Occipital lobe (tissue), 2 donors: ENCODE results near the gene MMRN1. TPM values are rescaled to one million over a fixed set of nuclear protein-coding genes. Genes with fewer than 3 reads are reported as not detected.

Experiments
- DNase-seq: peaks from one replicate; lab custom pipeline; 2025; lab: John Stamatoyannopoulos, UW
- total RNA-seq: library from RNA; depleted of rRNA; stranded (reverse); fragments of >200 nt; gene quantifications from one replicate; pipeline ENCODE4 v1.2.3, GENCODE V29; 2014

The MMRN1 gene
- total RNA-seq, result 2.5 TPM

DNA sequence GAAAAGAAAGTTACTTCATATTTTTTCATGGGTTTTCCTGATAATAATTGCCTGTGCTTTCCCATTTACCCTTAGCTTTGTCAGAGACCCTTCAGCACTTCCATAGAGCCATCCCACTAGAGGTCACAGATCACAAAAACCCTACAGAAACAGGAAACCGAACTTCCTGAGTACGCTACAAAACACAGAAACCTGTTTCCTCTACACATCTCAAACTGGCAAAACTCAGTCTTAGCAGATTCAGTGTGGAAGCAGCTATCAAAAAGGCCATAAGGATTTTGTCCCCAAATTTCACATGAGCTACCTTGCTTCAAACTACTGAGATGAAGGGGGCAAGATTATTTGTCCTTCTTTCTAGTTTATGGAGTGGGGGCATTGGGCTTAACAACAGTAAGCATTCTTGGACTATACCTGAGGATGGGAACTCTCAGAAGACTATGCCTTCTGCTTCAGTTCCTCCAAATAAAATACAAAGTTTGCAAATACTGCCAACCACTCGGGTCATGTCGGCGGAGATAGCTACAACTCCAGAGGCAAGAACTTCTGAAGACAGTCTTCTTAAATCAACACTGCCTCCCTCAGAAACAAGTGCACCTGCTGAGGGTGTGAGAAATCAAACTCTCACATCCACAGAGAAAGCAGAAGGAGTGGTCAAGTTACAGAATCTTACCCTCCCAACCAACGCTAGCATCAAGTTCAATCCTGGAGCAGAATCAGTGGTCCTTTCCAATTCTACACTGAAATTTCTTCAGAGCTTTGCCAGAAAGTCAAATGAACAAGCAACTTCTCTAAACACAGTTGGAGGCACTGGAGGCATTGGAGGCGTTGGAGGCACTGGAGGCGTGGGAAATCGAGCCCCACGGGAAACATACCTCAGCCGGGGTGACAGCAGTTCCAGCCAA, at the start of gene MMRN1:
Gene MMRN1 (plus strand): TSS at position 206 of the 902 bp plus-strand sequence. CDS start 118 bp downstream, at position 324.
- DNase-seq, result no peak

DNA sequence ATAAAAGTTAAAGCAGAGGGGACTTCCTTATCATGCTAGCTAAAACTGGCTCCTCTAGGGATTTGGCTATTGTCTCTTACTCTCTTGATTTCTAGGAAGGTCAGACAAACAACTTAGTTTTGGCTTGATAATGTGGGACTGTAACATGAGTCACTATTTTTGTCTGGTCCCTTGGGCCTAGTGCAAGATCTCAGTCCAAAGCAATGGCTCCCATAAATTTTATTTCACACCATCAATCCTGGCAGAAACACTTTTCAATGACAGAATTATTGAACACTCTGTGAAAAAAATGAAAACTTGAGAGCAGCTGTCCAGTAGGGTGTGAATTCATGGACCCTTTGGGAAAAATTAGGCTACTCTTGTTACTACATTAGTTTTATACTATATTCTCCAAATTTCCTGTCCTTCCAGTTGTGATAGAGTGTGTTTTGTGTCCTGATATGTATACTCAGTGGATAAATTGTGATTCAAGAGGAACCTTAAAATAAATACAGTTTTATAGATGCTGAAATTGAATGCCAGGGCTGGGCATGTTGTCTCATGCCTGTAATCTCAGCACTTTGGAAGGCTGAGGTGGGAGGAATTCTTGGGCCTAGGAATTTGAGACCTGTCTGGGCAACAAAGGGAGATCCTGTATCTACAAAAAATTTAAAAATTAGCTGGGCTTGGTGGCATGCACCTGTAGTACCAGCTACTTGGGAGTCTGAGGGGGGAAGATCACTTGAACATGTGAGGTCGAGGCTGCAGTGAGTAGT, 46.9 kb upstream of the MMRN1 start:
- DNase-seq, result no peak

DNA sequence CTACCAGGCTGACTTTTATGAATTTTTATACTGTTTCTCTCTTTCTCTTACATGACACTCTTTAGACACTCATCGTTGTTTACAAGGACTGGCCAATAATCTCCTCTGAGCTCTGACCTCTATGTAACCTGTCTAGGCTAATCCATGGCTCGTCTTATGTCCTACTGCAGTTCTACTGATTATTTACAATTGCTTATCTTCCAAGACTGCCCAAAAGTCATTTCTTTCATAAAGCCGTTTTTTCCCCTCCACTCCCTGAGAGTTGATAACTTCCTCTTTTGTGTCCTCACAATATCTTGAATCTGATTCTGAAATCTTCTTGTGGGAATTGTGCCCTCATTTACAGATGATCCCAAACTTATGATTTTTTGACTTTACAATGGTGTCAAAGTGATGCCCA, 39.4 kb upstream of the MMRN1 start:
- no peak for DNase-seq

DNA sequence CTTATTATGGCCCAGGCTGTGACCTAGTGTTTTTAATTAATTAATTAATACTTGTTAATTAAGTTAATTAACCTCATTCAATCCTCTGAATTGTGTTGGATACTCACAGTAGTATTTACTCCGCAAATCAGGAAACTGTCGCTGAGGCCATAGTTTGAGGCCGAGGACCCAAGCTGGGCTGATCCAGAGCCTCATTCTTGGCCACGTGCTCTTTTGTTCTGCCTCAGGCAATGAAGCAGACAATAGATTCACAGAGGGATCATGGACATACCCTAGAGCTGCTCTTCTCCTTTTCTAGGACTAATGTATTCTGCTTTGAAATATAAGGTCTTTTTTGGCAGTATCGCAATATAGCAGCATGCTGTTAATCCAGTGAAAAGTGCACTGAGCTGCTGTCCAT, 33.7 kb upstream of the MMRN1 start:
- DNase-seq, result no peak

- no peak for DNase-seq
Measured at GRCh38 chr4:89863533-89863932, 31.1 kb upstream of the MMRN1 start.

DNA sequence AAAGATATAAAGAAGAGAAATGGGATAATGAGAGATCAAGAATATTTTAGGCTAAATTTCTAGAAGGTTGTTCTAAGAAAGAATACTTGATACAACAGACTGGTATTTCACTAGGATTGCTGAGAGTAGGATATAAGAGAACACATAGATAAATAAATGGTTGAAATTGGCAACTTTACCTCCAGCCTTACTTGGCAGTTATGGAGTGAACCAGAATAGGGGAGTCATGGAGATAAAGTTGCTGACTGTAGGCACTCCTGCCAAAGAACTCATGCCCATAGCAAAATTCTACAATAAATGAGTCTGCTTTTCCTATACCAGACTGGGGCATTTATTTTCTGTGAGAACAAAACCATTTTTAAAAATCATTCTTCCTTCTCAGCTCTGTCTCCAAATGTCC, 26.4 kb upstream of the MMRN1 start:
- DNase-seq, result no peak

DNA sequence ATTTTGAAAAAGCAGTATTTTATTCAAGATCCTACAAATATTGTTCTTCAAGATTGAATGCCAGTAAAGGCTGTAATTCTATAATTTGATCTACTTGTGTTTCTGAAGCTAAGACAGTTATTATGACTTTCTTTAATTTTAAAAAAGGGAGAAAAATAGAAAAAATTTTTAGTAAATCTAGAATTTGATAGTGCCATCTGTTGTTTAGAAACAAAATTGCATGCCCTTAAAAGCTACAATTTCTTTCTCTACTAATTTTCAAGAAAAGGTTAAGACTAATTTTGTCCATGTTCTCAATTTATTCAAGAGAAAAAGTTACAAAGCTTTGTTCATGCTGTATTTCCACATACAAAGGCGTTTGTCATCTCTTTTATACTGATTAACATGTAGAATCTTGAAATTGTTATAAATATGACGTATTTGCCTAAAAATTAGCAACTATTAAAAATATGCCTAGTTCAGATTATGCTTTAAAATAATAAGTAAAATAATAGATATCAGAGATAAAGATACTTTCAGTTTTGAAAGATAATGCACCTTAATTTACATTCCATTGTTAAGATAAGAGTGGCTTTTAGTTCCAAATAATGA, 25.6 kb upstream of the MMRN1 start:
- DNase-seq, result no peak

GRCh38 chr4:89871211-89871610, 23.4 kb upstream of the MMRN1 start:
- no peak for DNase-seq

- no peak for DNase-seq
Measured at GRCh38 chr4:89876548-89876947, 18.1 kb upstream of the MMRN1 start.

DNA sequence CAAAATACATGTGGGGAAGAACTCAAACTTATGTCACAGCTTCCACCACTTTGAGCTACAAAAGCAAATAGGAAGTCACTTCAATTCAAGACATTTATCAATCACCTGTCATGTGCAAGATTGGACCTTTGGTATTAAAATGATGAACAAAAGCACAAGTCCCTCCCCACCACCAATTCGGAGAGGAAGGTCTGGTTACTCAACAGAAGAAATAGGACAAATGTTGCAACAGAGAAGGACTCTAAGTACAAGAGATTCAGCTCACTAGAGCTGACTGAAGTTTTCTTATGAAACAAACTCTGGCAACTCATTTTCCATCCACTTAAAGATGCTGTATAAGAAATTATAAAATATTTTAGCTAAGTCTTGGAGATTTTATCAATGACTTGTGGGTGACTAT, 16.0 kb upstream of the MMRN1 start:
- no peak for DNase-seq

DNA sequence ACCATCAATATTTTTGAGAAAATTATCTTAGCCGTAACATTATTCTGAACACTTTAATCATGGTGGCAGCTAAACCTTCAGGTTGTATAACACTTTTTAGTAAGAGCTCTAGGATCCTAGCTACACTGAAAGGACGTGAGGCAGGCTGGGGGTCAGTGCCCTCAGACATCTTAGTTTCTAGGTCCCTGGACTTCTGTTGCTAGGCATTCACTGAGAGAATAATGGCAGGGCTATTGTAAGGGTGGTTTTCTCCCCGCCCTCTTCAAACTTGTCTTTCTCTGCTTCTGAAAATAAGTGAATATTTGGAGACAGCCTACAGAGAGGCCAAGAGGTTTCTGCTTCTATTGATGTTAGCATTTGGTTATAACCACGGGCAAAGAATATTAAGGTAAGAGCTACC, 15.4 kb upstream of the MMRN1 start:
- DNase-seq, result no peak

GRCh38 chr4:89889289-89889688, 5.4 kb upstream of the MMRN1 start:
- DNase-seq, result no peak

- DNase-seq, result no peak
Measured at GRCh38 chr4:89897867-89898266, 3.2 kb downstream of the MMRN1 start.

DNA sequence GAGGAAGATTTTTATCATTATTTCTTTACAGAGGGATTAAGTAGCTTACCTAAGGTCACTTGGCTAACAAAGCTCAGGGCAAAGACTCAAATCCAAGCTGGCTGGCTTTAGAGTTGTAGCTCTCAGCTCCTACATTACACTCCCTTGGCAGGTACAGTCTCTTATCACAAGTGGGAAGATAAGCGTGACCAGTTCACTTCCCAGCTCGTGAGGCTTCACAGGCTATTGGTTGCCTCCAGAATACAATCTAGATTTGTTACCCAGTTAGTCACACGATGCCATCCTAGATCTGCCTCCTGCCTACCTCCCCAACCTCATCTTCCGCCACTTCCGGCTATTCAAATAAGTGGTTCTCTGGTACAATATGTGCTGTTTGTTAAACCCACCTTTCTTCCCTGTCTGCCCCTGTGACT, 3.7 kb downstream of the MMRN1 start:
- no peak for DNase-seq

- no peak for DNase-seq
Measured at GRCh38 chr4:89899152-89899551, 4.5 kb downstream of the MMRN1 start.

DNA sequence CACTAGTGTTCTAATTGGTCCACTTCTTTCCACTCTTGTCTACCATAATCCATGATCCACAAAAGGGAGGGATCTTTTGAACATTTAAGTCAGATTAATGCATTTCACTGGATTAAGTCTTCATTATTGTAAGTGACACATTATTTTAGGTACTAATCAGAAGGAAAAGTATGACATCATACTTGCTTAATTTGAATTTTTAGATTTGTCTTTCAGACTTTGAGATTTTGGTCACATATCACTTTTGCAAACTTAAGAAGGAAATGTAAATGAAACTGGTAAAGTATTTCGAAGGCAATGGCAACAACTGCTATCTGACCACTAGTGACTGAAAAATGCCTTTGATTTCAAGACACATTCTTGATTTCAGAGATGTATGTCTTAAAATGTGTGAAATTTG, 5.2 kb downstream of the MMRN1 start:
- no peak for DNase-seq

DNA sequence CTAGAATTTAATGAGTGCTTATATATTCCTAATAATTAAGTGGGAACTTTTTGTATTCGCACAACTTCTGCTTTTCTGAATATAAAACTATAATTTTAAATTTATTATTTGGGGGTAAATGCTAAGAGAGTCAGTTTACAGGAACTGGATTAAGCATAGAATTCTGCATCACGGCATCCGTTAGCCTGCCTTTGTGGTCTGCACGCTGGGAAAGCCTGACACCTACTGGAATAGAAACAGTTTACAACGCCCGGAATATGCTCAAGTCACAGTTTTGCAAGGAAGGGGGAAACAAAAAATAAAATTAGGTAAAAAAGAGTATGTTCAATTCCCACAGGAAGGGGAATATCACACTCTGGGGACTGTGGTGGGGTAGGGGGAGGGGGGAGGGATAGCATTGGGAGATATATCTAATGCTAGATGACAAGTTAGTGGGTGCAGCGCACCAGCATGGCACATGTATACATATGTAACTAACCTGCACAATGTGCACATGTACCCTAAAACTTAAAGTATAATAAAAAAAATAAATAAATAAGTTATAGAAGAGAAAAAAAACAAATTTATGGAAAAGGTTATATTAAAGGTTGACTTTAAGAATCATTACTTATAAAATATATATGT, 7.3 kb downstream of the MMRN1 start:
- DNase-seq, result peak; percentile 13

DNA sequence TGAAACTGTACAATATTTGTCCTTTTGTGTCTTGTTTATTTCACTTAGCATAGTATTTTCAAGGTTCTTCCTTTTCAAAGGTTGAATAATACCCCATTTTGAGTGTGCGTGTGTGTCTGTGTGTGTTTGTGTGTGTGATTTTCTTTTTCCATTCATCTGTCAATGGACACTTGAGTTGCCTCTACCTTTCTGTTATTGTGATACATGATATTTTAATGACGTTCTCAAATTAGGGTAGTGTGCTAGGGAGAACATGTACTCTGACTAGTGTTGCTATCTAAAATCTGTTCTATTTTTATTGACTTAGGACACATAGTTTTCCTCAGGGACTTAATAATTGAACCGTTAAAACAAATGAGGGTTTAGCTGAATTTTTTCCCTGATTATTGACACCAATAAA, 9.9 kb downstream of the MMRN1 start:
- DNase-seq, result no peak

DNA sequence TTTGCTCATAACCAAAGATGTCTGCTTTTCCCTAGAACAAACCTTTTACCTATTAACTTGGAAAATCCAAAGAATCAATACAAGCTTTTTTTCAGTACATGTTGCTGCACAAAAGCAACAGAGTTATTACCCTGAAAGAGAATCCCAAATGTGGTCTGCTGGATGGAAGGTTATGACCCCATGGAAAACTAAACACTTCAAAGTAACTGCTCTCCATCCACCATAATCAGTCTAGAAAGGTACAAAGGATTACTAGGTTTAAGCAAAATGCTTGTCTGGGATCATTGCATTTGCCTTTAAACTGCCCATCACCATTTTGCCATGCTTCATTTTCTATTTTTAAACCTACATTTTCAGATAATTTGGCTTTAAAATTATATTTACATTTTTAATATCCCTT, 11.7 kb downstream of the MMRN1 start:
- no peak for DNase-seq

GRCh38 chr4:89906777-89907521, 12.3 kb downstream of the MMRN1 start:
- DNase-seq, result no peak

DNA sequence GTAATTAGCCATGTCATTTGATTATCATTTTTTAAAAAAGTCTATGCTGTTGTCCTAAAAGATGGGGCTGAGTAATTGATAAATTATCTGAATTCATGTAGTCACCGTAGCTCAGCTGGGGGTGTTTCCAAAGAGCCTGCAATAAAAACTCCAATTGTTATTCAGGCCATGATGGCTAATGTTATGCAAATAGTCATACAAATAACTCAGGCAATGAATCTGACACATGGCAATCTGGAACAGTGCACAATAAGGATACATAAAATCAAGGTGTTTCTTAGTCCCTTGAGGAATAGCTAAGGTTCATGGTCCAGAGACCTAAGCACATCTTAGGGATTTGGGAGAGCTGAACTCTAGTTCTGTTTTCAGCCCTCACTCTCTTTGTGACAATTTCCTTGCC, 15.2 kb downstream of the MMRN1 start:
- no peak for DNase-seq
